Esophagus mucosa (tissue), 1 donor: ENCODE measurements around the gene MMP24. TPM values are rescaled to one million over a fixed set of nuclear protein-coding genes. Genes with fewer than 3 reads are reported as not detected.
"Not testable (repeated sequence)": the region's sequence is repeated elsewhere in the genome, so short reads cannot be mapped to it uniquely, and the experiment has no call there.

Source experiments
- ATAC-seq: fragments of 200-7000 bp; cut with Tn5 transposase; one replicate; pipeline ENCODE4 v1.9.1; 2020
- total RNA-seq: library from RNA; stranded (reverse); gene quantifications from one replicate; pipeline ENCODE4 v1.2.4, GENCODE V29; 2023
- donor health status: DM: yes; HTN: yes; CAD: no.

MMP24 gene
- total RNA-seq: 0.08 TPM

DNA sequence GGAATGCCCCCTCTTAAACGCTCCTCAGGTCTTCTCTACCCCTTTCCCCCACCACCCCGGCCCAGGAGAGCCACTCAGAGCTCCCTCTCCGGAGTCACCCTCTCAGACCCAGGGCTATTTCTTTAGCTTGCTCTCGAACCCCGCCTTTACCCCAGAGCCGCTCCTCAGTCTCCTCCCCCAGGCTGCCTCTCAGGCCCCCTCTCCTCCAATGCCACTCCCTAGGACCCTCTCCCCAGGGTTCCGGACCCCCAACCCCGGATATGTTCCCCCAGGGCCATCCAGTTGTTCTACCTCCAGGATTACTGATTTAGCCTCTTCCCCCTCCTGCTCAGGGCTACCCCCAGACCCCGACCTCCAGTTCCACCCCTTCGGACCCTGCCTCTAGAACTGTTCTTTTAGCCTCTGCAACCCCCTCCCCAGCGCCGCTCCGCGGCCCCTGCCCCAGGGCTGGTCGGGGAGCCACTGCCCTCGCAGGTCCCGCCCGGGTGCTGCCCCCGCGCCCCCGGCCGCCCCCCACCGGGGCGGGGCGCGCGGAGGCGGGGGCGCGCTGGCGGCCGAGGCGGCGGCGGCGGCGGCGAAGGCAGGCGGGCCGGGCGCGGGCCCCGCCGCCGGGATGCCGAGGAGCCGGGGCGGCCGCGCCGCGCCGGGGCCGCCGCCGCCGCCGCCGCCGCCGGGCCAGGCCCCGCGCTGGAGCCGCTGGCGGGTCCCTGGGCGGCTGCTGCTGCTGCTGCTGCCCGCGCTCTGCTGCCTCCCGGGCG, at the start of gene MMP24:
Gene MMP24, plus strand, starts transcription at position 565 of the 758 bp plus-strand sequence. Its CDS starts 49 bp downstream, at position 614.
- no peak for ATAC-seq

DNA sequence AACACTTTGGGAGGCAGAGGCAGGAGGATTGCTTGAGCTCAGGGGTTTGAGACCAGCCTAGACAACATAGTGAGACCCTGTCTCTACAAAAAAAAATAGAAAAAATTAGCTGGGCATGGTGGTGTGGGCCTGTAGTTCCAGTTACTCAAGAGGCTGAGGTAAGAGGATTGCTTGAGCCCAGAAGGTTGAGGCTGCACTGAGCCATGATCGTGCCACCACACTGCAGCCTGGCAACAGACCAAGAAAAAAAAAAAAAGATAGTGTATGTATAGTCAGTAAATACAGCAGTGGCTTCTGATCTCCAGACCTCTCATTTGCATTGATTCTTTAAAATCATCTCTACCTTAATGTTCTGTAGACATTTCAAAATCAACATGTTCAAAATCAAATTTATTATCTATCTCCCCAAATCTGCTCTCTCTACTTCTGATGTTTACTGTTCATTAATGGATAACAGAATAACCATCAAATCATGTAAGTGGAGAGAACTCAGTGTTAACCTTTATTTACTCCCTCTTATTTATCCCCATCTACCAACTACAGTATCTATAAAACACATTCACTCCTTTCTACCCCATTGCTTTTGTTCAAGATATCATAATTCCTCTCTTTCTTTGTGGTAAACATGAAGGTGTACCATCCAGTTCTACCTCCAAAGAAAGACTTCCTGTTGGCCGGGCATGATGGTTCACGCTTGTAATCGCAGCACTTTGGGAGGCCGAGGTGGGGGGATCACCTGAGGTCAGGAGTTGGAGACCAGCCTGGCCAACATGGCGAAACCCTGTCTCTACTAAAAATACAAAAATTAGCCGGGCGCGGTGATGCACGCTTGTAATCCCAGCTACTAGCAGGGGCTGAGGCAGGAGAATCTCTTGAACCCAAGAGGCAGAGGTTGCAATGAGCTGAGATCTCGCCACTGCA, 46.9 kb upstream of the MMP24 start:
- no peak for ATAC-seq

DNA sequence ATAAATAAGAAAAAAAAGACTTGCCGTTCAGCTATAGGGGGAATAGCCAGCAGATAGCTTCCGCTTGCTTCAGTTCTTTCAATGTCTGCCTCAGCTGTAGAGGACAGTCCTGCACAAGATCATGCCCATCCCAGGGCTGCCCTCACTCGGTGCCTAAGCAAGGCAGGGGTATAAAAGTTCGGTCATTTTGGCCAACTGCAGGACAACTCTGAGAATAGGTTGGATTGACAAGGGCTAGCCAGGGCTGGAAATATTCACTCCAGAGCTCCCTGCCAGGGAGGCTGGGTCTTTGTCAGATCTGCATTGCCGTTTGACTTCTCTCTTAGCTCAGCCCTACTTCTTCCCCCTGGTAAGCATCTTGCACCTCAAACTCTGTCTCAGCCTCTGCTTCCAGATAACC, 46.2 kb upstream of the MMP24 start:
- no peak for ATAC-seq

DNA sequence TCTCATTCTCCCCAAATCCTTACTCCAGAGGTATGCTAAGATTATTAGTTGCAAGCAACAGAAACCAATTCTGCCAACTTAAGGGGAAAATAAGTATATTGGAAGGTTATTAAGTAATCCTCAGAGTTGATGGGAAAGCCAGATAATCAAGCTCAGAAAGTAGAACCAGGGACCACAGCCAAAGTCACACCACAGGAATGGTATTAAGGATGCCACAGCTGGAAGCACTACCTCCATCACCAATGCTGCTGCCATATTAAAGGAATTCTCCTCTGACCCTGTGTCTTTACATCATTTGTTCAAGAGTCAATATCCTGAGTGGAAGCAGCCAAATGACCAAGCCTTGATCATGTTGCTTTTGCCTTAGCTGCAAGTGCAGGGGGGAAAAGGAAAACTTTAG, 44.8 kb upstream of the MMP24 start:
- no peak for ATAC-seq

DNA sequence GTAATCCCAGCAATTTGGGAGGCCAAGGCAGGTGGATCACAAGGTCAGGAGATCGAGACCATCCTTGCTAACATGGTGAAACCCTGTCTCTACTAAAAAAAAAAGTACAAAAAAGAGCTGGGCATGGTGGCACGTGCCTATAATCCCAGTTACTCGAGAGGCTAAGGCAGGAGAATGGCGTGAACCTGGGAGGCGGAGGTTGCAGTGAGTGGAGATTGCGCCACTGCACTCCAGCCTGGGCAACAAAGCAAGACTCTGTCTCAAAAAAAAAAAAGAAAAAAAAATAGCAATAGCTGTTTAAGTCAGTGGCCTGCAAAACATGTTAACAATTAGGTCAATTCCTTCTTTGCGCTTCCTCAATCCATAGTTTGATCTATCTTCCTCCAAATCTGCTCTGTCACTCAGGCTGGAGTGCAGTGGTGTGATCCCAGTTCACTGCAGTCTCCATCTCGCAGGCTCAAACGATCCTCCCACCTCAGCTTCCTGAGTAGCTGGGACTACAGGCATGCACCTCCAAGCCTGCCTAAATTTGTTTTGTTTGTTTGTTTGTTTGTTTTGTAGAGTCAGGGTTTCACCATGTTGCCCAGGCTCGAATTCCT, 39.7 kb upstream of the MMP24 start:
- not testable (repeated sequence) for ATAC-seq

DNA sequence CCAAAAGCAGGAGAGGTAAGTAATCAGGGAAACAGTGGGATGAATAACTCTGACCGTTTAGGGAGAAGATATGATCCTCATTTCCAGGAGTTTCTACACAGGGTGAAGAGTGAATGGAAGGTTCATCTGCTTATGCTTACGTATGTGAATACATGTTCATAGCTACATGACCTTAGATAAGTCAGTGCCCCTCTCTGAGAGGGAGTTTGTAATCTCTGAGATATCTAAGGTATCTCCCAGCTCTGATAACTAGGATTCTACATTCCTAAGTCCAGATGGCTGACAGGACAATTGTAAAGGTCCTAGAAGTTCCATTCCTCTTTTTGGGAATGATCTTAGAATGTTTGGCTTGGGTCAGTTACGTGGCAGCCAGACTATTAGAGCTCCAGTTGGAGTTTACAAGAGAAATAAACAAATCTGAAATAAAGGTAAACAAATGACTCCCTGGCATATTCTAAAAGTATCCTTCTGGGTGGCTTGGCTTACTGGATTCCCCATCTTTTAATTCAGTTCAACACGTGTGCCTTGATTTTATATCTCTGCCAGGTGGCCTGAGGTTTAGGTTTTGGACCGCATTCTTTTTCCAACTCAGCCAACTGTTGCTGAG, 38.8 kb upstream of the MMP24 start:
- no peak for ATAC-seq

DNA sequence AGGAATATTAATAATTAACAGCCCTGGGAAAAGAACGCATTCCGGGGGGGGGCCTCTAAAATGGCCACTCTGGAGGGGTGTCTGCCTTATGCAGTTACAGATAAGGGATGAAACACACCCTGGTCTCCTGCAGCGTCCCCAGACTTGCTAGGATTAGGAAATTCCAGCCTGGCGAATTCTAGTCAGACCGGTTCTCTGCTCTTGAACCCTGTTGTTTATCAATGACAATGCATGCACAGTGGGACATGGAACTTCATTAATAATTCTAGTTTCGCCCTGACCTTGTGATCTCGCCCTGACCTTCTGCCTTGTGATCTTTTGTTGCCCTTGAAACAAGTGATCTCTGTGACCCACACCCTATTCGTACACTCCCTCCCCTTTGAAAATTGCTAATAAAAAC, 37.3 kb upstream of the MMP24 start:
- ATAC-seq: not testable (repeated sequence)

DNA sequence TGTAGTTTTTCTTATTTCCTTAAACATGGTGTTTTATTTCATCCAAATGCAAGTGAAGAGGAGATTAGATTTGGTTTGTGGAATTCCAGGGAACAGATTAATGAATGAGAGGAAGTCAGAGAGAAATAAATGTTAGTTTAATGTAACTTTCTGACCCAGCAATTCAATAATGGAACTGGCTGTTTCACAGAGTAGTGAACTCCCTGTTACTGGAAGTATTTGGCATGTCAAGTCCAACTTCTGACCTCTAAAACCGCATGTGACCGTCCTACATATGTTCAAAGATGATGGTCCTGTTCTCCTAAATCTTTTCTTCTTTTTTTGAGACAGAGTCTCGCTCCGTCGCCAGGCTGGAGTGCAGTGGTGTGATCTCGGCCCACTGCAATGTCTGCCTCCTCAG, 35.9 kb upstream of the MMP24 start:
- no peak for ATAC-seq

DNA sequence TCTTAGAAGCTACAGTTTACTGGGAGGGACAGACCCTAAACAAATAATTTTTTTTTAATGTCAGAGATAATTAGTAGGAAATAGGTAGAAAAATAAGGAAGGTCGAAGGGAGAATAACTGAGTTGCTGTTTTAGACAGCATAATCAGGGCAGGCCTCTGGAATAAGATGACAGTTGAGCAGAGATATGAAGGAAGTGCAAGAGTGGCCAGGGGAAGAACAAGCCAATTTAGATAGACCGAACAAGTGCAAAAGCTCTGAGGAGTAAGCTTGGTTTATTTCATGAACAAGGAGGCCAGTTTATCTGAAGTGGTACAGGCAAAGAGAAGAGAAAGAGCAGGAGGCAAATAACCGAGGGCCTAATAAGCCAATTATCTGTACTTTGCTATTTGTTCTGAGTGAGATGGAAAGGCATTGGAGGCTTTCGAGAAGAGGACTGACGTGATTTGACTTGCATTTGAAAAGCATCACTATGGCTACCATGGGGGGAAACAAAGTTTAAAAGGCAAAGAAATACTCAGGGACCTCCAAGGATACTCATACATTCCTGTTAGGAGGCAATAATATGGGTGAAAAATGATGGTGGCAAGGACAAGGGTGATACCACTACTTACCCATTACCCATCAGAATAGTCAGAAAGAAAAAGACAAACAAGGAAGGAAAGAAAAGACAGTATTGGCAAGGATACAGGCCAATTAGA, 34.9 kb upstream of the MMP24 start:
- no peak for ATAC-seq

DNA sequence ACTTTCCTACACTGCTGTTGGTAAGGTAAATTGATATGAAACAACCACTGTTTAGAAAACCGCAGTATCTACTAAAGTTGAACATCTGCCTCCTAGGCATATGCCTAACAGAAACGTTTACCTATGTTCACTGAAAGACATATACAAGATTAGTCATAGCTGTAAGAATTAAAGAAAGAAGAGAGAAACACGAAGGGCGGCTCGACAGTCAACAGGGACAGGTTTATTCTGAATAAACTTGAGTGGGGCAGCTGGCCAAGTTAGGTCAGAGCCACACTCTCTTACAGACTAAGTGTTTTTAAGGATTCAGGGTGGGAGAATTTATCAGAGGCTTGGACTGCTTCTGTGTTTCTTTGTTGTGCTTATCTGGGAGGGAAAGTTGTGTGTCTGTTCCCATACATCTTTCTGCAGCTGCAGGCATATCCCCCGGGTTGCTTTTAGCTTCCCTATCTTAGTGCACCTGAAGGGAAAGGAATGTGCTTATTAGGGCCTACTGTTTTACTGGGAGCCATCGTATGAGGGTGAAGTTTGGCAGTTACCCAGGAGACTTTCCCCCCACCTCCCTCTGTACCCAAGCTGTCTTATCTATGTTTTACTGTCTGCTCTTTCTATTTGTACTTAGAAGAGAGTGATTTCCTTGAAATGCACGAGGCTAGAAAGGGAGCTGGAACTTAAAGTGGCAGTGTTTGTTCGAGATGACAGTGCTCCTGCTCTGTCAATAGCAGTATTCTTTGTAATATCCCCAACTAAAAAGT, 34.2 kb upstream of the MMP24 start:
- ATAC-seq: no peak

DNA sequence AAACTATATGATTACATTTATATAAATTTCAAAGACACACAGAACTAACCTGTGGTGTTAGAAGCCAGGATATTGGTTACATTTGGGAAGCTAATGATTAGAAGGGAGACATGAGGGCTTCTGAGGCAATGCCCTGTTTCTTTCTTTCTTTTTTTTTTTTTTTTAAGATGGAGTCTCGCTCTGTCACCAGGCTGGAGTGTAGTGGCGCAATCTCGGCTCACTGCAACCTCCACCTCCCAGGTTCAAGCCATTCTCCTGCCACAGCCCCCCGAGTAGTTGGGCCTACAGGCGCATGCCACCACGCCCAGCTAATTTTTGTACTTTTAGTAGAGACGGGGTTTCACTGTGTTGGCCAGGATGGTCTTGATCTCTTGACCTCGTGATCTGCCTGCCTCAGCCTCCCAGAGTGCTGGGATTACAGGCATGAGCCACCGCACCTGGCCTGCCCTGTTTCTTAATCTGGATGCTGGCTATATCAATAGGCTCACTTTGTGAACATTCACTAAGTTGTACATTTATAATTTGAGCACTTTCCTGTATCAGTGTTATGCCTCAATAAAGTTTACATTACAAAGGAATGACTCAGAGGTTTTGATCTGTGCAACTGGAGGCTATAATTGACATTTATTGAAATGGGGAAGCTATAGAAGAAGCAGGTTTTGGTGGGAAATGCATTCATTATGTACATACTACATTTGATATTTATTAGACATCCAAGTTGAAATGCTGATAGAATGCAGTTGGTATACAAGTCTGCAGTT, 33.3 kb upstream of the MMP24 start:
- not testable (repeated sequence) for ATAC-seq

DNA sequence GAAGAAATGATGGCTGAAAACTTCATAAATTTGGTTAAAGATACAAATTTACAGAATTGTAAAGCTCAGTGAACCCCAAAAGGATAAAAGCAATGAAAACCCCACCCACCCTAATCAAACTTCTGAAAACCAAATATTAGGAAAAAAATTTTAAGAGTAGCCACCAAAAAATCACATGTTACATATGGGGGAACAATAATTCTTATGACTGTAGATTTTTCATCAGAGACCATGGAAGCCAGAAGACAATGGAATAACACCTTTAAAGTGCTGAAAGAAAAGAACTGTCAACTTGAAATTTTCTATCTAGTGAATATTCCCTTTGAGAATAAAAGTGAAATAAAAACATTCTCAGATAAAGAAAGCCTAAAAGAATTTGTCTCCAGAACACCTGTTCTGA, 30.2 kb upstream of the MMP24 start:
- no peak for ATAC-seq

DNA sequence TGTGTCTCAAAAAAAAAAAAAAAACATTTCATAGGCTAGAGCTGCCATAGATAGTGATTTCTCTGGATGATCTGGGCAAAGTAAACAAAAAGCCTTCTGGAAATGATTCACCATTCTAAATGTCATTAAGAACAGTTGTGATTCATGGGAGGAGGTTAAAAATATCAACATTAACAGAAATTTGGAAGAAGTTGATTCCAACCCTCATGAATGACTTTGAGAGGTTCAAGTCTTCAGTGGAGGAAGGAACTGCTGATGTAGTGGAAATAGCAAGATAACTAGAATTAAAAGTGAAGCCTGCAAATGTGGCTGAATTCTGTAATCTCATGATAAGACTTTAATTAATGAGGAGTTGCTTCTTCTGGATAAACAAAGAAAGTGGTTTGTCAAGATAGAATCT, 26.8 kb upstream of the MMP24 start:
- peak; percentile 32 for ATAC-seq

DNA sequence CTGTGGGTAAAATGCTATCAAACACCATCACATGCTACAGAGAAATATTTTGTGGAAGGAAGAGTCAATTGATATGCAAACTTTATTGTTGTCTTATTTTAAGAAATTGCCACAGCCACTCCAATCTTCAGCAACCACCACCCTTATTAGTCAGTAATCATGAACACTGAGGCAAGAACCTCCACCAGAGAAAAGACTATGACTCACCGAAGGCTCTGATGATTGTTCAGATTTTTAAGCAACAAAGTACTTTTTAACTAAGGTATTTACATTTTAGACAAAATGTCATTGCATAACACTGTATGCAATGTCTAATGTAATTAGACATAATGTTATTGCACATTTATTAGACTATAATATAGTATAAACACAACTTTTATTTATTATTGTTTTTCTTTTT, 26.2 kb upstream of the MMP24 start:
- ATAC-seq: peak; percentile 72

DNA sequence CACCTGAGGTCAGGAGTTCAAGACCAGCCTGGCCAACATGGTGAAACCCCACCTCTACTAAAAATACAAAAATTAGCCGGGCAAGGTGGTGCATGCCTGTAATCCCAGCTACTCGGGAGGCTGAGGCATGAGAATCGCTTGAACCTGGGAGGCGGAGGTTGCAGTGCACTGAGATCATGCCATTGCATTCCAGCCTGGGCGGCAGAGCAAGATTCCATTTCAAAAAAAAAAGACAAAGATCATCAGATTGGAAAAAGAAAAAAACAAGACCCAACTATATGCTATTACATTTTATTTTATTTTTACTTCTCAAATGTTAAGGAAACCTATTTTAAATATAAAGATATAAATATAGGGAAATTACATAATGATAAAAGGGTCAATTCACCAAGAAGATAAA, 25.0 kb upstream of the MMP24 start:
- ATAC-seq: not testable (repeated sequence)

DNA sequence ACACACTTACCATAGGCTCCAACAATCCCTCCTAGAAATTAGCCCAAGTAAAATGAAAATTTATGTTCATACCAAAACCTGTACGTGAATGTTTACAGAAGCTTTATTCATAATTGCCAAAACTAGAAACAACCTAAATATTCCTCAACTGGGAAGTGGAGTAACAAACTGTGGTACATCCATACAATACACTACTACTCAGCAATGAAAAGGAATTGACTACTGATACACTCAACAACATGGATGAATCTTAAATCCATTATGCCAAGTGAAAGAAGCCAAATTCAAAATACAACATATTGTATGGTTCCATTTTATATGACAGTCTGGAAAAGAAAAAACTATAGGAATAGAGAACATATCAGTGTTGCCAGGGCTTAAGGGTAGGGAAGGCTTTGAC, 19.7 kb upstream of the MMP24 start:
- no peak for ATAC-seq

DNA sequence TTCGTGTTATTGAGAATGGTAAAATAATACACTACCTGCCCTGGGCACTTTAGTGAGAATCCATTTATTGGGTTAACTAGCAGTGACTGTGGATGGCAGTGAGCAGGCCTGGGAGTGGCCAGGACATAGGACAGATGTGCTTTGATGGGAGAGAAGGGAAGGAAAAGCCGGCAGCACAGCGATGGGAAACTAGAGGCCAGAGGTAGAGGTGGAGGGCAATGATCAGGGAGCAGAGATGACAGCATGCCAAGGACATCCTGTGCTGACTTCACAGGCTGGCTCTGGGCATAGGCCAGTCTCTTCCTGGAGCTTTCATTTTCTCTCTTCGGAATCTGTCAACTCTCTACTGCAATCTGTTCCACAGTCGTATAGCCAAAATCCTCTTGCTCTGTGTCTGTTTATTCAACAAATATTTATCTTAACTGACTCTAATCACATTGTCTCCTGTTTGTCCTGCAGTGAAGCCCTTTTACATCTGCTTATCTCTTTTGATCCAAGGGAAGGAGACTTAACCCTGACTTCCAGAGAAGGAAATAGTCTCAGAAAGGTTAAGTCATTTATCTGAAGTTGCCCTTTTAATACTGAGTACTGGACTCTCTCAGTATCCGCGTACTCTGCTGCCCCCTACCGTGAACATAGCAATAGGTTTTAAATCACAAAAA, 18.4 kb upstream of the MMP24 start:
- peak; percentile 92 for ATAC-seq

DNA sequence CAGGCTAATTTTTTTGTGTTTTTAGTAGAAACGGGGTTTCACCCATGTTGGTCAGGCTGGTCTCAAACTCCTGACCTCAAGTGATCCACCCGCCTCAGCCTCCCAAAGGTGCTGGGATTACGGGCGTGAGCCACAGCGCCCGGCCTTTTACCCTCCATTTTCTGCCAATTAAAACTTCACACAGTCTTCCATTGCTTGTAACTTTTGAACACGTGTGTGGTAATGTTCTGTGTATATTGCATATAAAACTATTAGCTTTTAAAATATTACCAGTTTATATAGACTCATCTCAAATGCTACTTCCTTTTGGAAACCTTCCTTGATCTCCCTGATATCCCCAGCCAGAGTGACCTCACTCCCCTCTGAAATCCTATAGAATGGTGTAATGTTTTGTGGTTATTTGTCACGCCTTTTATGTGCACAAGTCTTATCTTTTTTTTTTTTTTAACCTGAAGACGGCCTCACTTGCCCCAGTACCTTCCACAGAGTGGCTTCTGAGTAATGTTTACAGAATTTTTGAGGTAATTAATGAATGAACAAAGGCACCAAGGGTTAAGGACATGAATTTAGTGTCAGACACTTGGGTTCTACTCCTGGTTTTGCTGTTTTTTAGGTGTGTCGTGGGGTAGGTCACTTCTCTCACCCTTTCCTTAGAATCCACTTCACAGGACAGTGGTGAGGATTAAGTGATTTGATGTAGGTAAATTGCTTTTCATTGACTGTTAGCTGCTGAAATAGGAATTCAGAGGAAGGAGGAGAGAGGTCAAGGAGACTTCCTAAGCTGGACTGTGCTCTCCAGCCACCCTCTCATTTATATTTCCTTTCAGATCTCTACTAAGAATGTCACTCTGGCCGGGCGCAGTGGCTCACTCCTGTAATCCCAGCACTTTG, 11.2 kb upstream of the MMP24 start:
- ATAC-seq: no peak

DNA sequence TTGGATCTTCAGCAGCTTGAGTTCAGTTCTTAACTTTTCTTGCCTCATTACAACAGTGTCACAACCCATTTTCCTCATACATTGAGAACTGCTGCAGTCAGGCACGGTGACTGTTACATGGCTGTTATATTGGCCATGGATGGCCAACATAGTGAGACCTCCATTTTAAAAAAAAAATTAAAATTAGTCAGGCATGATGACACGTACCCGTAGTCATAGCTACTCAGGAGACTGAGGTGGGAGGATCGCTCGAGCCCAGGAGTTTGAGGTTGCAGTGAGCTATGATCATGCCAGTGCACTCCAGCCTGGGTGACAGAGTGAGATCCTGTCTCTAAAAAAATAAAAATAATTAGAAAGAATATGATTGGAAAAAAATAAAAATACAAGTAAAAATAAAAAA, 9.9 kb upstream of the MMP24 start:
- no peak for ATAC-seq
